ENCODE results near the gene PTPRD.

DNA sequence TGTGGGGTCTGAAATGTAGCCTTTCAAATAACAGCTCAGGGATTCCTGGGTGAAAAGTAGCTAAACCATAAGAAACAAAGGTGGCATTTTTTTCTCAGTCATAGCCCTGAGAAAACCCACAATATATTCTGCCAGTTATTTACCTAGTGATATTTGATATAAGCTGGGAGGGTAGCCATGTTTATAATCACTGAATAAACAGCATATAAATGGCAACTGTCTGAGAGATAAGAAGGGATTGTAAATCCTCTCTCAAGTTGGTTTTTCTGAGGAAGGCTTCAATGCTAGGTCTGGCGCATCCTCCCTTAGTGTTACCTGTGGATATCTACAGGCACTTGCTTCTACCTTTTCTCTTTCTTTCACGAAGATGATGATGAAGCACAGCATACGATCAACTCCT is 1732.7 kb downstream of the PTPRD start:
- TF ChIP-seq POLR2AphosphoS5 (IDR thresholded peaks at IDR 0.05; ENCODE audit: low read depth, low read length) (no peak), TAF1 (IDR thresholded peaks at IDR 0.05; ENCODE audit: borderline replicate concordance, low read depth, low read length) (no peak)

Data from GM12892 (cell line).